AG08396 (cell line): ENCODE measurements around the gene CCDC102B.

Experiments
- DNase-seq: peaks from one replicate; pipeline ENCODE4 v3.0.0; 2012; ENCODE audit warnings: low spot score, mixed read lengths

The CCDC102B gene

DNA sequence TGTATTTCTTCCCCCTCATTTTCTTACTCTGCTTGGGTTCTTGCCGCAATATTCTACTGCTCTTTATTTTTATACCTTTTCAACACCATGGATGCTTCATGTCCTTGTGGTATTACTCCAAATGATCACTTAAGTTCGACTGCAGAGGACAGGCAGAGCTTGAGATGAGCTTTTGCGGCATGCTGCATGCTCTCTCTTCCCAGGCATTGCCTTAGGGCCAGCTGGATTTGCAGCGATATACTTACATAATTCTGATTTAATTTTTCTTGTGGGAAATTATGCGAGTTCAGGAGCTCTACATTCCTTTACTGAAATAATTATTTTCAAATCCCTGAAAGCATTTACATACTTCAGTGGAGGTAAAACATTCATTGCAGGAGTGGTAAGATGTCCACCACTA is 288.1 kb downstream of the CCDC102B start:
- DNase-seq = no peak

DNA sequence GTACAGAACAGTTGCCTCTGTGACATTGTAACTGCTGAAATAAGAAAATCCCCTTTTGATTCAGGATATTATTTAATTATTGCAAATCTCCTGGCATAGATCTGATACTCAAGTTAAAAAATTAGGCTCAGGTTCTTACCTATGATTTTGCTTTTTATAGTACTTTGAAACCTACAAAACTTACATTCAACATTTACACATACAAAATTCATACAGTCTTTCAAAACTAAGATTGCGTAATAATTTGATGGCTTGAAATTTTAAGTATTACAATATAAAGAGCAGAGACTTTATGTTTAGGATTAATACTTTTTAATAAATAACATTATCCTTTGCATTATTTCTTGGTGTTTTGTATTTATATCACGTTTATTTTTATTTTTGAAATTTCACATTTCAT is 291.1 kb downstream of the CCDC102B start:
- no peak for DNase-seq

DNA sequence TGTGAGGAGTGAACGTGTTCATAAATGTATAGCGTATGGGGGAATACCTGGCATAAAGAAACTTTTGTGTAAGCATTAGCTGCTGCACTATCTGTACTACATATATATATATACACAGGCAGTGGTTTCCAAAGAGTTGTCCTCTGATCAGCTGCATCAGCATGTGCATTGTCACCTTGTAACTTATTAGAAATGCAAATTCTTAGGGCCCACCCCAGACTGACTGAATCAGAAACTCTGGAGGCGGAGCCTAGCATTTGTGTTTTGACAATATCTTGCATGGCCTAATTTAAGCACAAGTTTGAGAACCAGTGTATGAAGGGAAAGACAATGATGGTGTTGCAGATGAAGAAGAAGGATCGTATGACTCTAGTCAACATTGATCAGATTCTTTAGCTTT is 299.5 kb downstream of the CCDC102B start:
- DNase-seq = no peak

DNA sequence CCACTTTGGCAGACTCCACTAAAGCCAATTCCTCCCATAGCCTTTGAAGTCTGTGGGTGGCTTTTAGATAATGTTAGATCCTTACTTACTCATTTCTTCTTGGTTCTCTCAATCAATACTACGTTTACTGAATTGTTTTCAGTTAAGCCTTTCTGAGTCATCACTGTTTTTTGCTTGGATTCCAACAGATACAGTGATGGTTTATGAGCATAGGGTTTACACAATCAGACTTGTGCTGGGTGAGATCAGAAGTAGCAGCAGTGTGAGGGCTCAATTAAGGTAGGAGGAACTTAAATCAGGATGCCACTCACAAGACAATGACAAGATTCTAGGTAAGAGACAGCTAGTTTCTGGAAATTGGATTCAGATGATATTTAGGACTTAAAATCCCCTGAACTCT is 305.1 kb downstream of the CCDC102B start:
- peak; percentile 9 for DNase-seq
